K562 (cell line): ENCODE data around the gene COPG2. TPM values are rescaled to one million over a fixed set of nuclear protein-coding genes. Genes with fewer than 3 reads are reported as not detected.

Experiments used
- ATAC-seq: fragments of 200-7000 bp; cut with Tn5 transposase; 3 replicates; pipeline ENCODE4 v1.9.1; 2020; ENCODE audit warnings: moderate library complexity
- BruUV-seq: library from RNA; stranded (reverse); fragments of 400-500 nt; replicated peaks from 2 replicates; lab custom pipeline; 2021; lab: Mats Ljungman, UMichigan
- CTCF ChIA-PET: fragments of 300-600 bp; formaldehyde crosslinking; extraction: SDS; loops from one replicate; lab custom pipeline; 2021; ENCODE audit warnings: low intra/inter-chr PET ratio; lab: Yijun Ruan, JAX
- POLR2A ChIA-PET: fragments of 300-600, 350-650 bp; sonication (Branson Sonifier 250); formaldehyde crosslinking; extraction: SDS; loops from one replicate; lab custom pipeline; 2021; ENCODE audit warnings: antibody characterized with exemption, inconsistent platforms; lab: Yijun Ruan, JAX
- DNase-seq, 4 experiments: peaks; one replicate each; pipeline versions ENCODE4 v3.0.0 to v3.0.0-alpha.2; 2011 to 2018; ENCODE audit warnings: low spot score in 3 of 4, mixed read lengths in 3 of 4; ENCODE audit errors: extremely low read depth in 1 of 4
- FAIRE-seq: peaks from 2 replicates; lab custom pipeline; 2011; peaks lifted over from hg19 to GRCh38; lab: Jason Lieb, UNC
- H2AFZ ChIP-seq: 2 replicates; pipeline ENCODE4 v1.6.0; 2011; ENCODE audit warnings: low read depth, low read length, control low read depth, inconsistent platforms
- H3K27ac ChIP-seq: fragments of 200-600 bp; 3 replicates; pipeline ENCODE4 v1.8.0; 2011; ENCODE audit warnings: low read depth, mild to moderate bottlenecking, control low read depth, inconsistent platforms, low read length, moderate library complexity, mixed read lengths; ENCODE audit errors: extremely low read depth
- H3K27me3 ChIP-seq, 2 experiments: fragments of 300-600 bp in 1 of 2; 2 replicates in 1 of 2; 3 replicates in 1 of 2; pipeline versions ENCODE4 v1.6.0 to v1.8.0; 2011; ENCODE audit warnings: inconsistent platforms in 2 of 2, low read length in 2 of 2, mild to moderate bottlenecking in 1 of 2, mixed read lengths in 1 of 2, moderate library complexity in 1 of 2; ENCODE audit not compliant: control insufficient read depth in 2 of 2, insufficient read depth in 2 of 2
- H3K36me3 ChIP-seq: fragments of 300-600 bp; 3 replicates; pipeline ENCODE4 v1.8.0; 2011; ENCODE audit warnings: mild to moderate bottlenecking, low read length, inconsistent platforms; ENCODE audit not compliant: control insufficient read depth, insufficient read depth
- H3K4me1 ChIP-seq, 2 experiments: fragments of 200-600 bp in 1 of 2; replicated peaks in 1 of 2; 2 replicates in 1 of 2; 3 replicates in 1 of 2; pipeline versions ENCODE4 v1.5.1 to v1.8.0; 2011; ENCODE audit warnings: inconsistent platforms in 2 of 2, low read length in 2 of 2, mild to moderate bottlenecking in 1 of 2, mixed read lengths in 1 of 2, moderate library complexity in 1 of 2; ENCODE audit not compliant: control insufficient read depth in 2 of 2, insufficient read depth in 2 of 2
- H3K4me2 ChIP-seq: 2 replicates; pipeline ENCODE4 v1.6.1; 2011; ENCODE audit warnings: low read length, control low read depth, inconsistent platforms, mixed read lengths; ENCODE audit not compliant: insufficient read depth
- H3K4me3 ChIP-seq: fragments of 200-600 bp; sonication (generic), shearing (Covaris generic); 2 replicates; pipeline ENCODE4 v1.5.1; 2016; ENCODE audit warnings: control low read depth, inconsistent platforms
- H3K79me2 ChIP-seq: fragments of 200-600 bp; 3 replicates; pipeline ENCODE4 v1.8.0; 2011; ENCODE audit warnings: low read length, inconsistent platforms; ENCODE audit not compliant: control insufficient read depth, insufficient read depth
- H3K9ac ChIP-seq, 2 experiments: 2 replicates each; pipeline versions ENCODE4 v1.6.0 to v1.6.1; 2011; ENCODE audit warnings: low read depth in 2 of 2, low read length in 2 of 2, control low read depth in 1 of 2, inconsistent platforms in 1 of 2, mild to moderate bottlenecking in 1 of 2, mixed read lengths in 1 of 2; ENCODE audit not compliant: insufficient read depth in 1 of 2
- H3K9me1 ChIP-seq: one replicate; pipeline ENCODE4 v1.6.0; 2011; ENCODE audit warnings: inconsistent platforms, mild to moderate bottlenecking, low read length, moderate library complexity; ENCODE audit not compliant: control insufficient read depth, insufficient read depth
- H3K9me3 ChIP-seq: replicated peaks from 2 replicates; pipeline ENCODE4 v1.5.1; 2011; ENCODE audit warnings: low read depth, low read length, inconsistent platforms; ENCODE audit not compliant: control insufficient read depth, insufficient read depth
- H4K20me1 ChIP-seq: replicated peaks from 2 replicates; pipeline ENCODE4 v1.6.1; 2011; ENCODE audit warnings: low read length, inconsistent platforms, mixed read lengths; ENCODE audit not compliant: control insufficient read depth, insufficient read depth
- SIX5 ChIP-seq, 2 experiments: IDR thresholded peaks; 2 replicates each; pipeline ENCODE4 v1.6.1; 2011; ENCODE audit warnings: low read length in 2 of 2, borderline replicate concordance in 1 of 2, low read depth in 1 of 2, mild to moderate bottlenecking in 1 of 2, moderate library complexity in 1 of 2; ENCODE audit not compliant: insufficient read depth in 1 of 2
- ZBTB11 ChIP-seq, 3 experiments: fragments of 200-800 bp in 1 of 3; fragments of 250-450 bp in 1 of 3; fragments of 450-650 bp in 1 of 3; sonication (Bioruptor Pico) in 1 of 3; sonication (Bioruptor generic) in 1 of 3; formaldehyde crosslinking in 1 of 3; IDR thresholded peaks; 2 replicates each; pipeline versions ENCODE4 v1.6.1 to v1.8.0; 2016 to 2022; ENCODE audit warnings: mild to moderate bottlenecking in 2 of 3, missing genetic modification characterization in 2 of 3, missing compliant biosample characterization in 1 of 3, moderate library complexity in 1 of 3
- ZNF766 ChIP-seq: fragments of 200-800 bp; sonication (Bioruptor generic); conservative IDR thresholded peaks from 2 replicates; pipeline ENCODE4 v1.6.1; 2016; ENCODE audit warnings: missing genetic modification characterization, missing compliant biosample characterization
- WGBS: fragments of 100-300 bp; shearing (Covaris generic); methylation state at CpG from one replicate; pipeline ENCODE4 v1.1.6; 2016; ENCODE audit warnings: low coverage, mixed read lengths; ENCODE audit not compliant: insufficient coverage; ENCODE audit errors: missing lambda C conversion rate; 5-methylcytosine and 5-hydroxymethylcytosine counted together
- in situ Hi-C: fragments of 300-500 bp; cut with MboI; formaldehyde crosslinking; loops from 4 replicates; pipeline ENCODE4 v1.15.0; 2018; ENCODE audit warnings: inconsistent platforms, mixed read lengths
- intact Hi-C: fragments of 100-400 bp; cut with micrococcal nuclease; formaldehyde crosslinking; loops from 2 replicates; pipeline ENCODE4 v1.14.2; 2022
- polyA plus RNA-seq, 8 experiments: library from polyadenylated mRNA; depleted of rRNA in 4 of 8; stranded (reverse) in 5 of 8; unstranded in 3 of 8; fragments of >200 nt; fragmentation: Nextera tagmentation in 2 of 8; fragmentation: Illumina TruSeq in 1 of 8; extraction: Ambion mirVana in 2 of 8; extraction: Trizol in 1 of 8; gene quantifications; 2 replicates each; pipeline versions ENCODE4 v1.2.1 to v1.2.3, GENCODE V29; 2011 to 2014; ENCODE audit warnings: inconsistent platforms in 1 of 8, missing spikeins in 1 of 8
- total RNA-seq, 7 experiments: library from RNA; depleted of rRNA in 6 of 7; stranded (reverse); fragments of >200 nt in 6 of 7; fragmentation: Illumina TruSeq in 2 of 7; extraction: Trizol in 2 of 7; gene quantifications; 2 replicates each; pipeline versions ENCODE4 v1.2.1 to v1.2.3, GENCODE V29; 2011 to 2021; ENCODE audit warnings: low replicate concordance in 1 of 7

Gene COPG2
- total and polyA plus RNA-seq, 9 of the 15 experiments (the other 6 are each of a cell fraction or from before 2014, with no cell fraction given), result 6.6 to 104 (median 32.5) TPM

- POLR2A ChIA-PET, result interaction anchor here (0.7 to 1.6 kb wide), 4 partner anchors 11 to 28 kb away, joined by 3 to 5 read pairs (median 4); no protein-coding TSS in a partner anchor
- Histone ChIP-seq H3K4me1 (no peaks in the 10 kb centered on the region), H3K27ac (no peak overlapping the region), H3K36me3 (no peaks in the 10 kb centered on the region), H3K79me2 (no peaks in the 10 kb centered on the region), H3K9ac (no peak overlapping the region)
- 0% methylated on average over 9 of the region's 9 CpGs for WGBS
- no peak for TF ChIP-seq SIX5 (IDR thresholded peaks at IDR 0.05; ENCODE audit: borderline replicate concordance in 1 of 2, insufficient read depth in 1 of 2, low read depth in 1 of 2, low read length in 2 of 2)
- no peak for TF ChIP-seq ZBTB11 (CRISPR knock-in tag; IDR thresholded peaks at IDR 0.05)
- TF ChIP-seq ZNF766 (CRISPR knock-in tag), result no peak
- TF ChIP-seq, all 486 proteins: peak for 0
- CTCF ChIA-PET, result no interaction called here
- intact Hi-C loops, result no loop called here
- Histone ChIP-seq H3K4me2 (no peak overlapping the region), H2AFZ (no peak overlapping the region), H3K4me3 (no peak overlapping the region), H3K27me3 (peaks cover 15 to 24% of the 10 kb centered on the region in 2 experiments), H3K9me1 (no peaks in the 10 kb centered on the region), H3K9me3 (no peaks in the 10 kb centered on the region), H4K20me1 (no peaks in the 10 kb centered on the region)
- BruUV-seq, result no TSS peak
- ATAC-seq (no peak), FAIRE-seq (no peak), DNase-seq (no peak)
- in situ Hi-C loops, result no loop called here
These were observed 192.0 kb downstream of the COPG2 start for GRCh38 chr7:130476297-130477150.
